GM18505 (cell line): ENCODE results near the gene PHRF1.
"Not testable (repeated sequence)": the region's sequence is repeated elsewhere in the genome, so short reads cannot be mapped to it uniquely, and the experiment has no call there.

Experiments used
- ATAC-seq: cut with Tn5 transposase; IDR thresholded peaks from one replicate; pipeline ENCODE4 v1.9.1; 2021; ENCODE audit not compliant: unreplicated experiment
- POLR2A ChIP-seq: IDR thresholded peaks from 4 replicates; pipeline ENCODE4 v1.6.1; 2011; ENCODE audit warnings: borderline replicate concordance; ENCODE audit not compliant: insufficient read depth, insufficient read length; ENCODE audit errors: extremely low read depth

PHRF1 gene

DNA sequence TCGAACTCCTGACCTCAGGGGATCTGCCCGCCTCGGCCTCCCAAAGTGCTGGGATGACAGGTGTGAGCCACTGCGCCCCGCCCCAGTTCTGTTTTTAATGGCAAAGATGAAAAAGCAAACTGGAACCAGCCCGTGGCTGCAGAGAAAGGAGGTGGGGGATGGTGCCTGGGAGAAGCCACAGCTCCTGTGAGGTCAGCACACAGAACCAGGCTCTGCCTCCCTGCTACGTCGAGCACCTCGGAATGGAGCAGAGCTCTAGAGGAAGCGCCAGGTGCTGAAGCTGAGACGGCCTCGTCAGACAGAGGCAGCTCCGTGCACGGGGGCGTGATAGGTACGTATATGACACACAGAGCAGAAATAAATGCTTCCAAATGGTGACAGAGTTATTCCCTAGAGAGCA, 69.3 kb downstream of the PHRF1 start:
- no peak for ATAC-seq
- no peak for TF ChIP-seq POLR2A

DNA sequence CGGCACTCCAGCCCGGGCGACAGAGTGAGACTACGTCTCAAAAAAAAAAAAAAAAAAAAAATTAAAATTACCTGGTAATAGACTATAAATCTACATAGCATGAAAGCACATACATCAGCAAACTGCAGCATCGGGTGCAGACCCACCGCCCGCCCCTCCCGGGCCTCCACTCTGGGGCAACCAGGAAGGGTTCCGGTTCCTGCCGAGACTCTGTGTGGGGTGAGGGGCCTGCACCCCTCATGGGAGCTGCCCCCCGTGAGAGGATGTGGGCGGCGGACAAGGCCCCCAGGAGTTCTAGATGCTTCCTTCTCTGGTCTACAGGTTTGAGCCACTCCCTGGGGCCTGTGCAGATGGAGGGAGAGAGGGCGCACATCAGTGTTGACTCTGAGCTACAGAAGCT, 69.9 kb downstream of the PHRF1 start:
- ATAC-seq, result no peak
- no peak for TF ChIP-seq POLR2A

GRCh38 chr11:647672-648158, 71.4 kb downstream of the PHRF1 start:
- ATAC-seq, result not testable (repeated sequence)

DNA sequence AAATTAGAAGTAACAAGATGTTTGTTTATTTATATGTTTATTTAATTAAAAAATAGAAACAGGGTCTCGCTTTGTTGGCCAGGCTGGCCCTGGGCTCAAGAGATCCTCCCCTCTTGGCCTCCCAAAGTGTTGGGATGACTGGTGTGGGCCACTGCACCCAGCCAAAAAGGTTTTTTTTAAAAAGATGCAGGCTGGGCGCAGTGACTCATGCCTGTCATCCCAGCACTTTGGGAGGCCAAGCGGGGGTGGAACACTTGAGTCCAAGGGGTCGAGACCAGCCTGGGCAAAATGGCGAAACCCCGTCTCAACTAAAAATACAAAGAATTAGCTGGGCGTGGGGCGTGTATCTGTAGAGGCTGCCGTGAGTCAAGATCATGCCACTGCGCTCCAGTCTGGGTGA, 74.2 kb downstream of the PHRF1 start:
- no peak for ATAC-seq
- TF ChIP-seq POLR2A, result no peak

DNA sequence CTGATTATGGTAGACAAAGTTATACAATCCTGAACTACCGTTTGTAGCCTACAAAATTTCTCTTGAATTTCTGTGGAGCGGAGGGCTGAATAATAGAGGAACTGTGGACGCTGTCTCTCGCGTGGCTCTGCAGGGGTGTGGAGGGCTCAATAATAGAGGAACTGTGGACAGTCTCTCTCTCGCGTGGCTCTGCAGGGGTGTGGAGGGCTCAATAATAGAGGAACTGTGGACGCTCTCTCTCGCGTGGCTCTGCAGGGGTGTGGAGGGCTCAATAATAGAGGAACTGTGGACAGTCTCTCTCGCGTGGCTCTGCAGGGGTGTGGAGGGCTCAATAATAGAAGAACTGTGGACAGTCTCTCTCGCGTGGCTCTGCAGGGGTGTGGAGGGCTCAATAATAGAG, 76.9 kb downstream of the PHRF1 start:
- ATAC-seq, result not testable (repeated sequence)

DNA sequence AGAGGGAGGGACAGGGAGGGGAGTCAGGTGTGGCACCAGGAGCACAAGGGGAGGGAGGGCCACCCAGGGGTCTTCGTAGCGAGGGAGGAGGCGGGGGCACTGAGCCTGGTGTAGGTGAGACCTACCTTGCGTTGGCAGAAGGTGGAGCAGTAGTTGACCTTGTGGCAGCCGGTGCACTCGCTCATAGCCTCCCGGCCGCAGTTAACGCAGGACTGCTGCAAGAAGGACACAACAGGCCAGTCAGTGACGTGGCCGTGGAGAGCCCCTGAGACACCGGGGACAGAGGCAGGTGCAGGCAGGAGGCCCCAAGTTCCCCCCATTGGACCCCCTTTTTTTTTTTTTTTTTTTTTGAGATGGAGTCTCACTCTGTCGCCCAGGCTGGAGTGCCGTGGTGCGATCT, 77.6 kb downstream of the PHRF1 start:
- no peak for TF ChIP-seq POLR2A
- no peak for ATAC-seq

GRCh38 chr11:654444-654843, 78.2 kb downstream of the PHRF1 start:
- ATAC-seq, result not testable (repeated sequence)

DNA sequence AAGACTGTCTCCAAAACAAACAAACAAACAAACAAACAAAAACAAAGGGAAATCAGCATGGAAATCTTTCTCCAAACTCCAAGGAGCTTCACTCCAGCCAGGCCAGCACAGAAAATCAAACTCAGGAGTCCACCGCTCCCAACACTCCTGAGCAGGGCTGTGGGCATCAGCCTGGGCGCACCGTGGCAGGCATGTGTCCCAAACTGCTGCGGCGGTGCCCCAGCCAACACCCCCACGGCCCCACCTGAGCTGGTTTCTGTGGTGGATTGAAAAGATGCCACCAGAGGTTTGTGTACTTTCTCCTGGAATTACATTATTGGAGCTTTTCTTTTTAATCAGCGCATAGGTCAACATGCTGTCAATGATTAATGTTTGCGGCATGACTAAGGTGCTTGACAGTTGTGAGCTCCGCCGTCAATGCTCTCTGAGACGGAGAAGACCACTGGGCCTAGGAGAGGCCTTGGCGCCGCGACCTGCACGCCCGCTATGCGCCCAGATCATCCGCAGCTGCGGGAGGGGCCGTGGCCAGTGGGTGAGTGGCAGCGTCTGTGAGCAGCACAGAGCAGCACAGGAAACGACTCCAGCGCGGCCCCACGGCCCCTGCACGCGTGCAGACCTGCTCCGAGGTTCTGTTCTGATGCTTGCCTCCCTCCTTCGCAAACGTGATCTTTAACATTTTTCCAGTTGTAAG, 78.9 kb downstream of the PHRF1 start:
- no peak for ATAC-seq
- no peak for TF ChIP-seq POLR2A

GRCh38 chr11:656426-656825, 80.2 kb downstream of the PHRF1 start:
- ATAC-seq, result no peak
- TF ChIP-seq POLR2A, result no peak

DNA sequence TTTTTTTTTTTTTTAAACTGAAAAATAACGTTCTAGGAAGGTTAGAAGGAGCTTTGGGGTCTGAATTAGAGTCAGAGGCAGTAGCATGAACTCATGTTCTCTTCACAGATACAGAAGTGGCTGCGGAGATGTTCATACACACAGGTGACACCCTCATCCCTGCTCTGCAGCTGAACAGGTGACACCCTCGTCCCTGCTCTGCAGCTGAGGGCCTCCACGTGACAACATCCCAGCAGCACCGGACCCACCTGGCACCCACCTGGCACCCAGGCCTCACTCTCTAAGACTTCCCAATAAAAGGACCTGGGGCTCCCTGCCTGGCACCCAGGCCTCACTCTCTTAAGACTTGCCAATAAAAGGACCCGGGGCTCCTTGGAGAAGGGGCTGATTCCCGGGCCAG, 80.6 kb downstream of the PHRF1 start:
- TF ChIP-seq POLR2A, result no peak
- no peak for ATAC-seq

- no peak for ATAC-seq
- no peak for TF ChIP-seq POLR2A
These were observed 81.4 kb downstream of the PHRF1 start for GRCh38 chr11:657691-658126.

DNA sequence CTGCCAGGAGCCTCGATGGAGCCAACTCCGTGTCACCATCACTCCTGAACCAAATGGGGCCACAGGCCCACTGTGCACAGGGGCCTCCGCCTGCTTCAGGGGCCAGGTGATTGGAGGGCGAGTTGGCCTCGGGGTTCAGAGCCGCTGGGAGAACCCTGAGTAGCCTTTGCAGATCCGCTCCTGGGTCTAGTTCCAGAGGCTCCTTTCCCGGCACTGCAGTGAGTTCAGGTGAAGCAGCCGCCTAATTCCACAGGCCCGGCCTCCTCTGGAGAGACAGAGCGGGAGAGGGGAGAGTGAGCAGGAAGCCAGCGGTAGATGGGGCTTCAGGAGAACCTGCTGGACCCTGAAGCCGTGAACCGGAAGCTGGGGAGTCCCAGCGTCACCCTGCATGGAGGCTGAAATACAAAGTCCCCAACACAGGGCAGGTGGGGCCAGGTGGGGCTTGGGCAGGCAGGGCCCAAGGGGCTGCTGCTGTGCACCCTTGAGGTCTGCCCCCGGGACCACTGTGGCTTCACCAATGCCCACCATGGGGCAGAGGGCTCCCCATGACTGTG, 83.3 kb downstream of the PHRF1 start:
- TF ChIP-seq POLR2A, result no peak
- no peak for ATAC-seq

GRCh38 chr11:660281-660680, 84.0 kb downstream of the PHRF1 start:
- TF ChIP-seq POLR2A, result no peak
- ATAC-seq, result no peak

GRCh38 chr11:660681-661444, 84.6 kb downstream of the PHRF1 start:
- ATAC-seq, result no peak
- TF ChIP-seq POLR2A, result no peak
